Ectodermal cell (in vitro differentiated cells): ENCODE data around the gene ABCA8.
"Not testable (repeated sequence)": the region's sequence is repeated elsewhere in the genome, so short reads cannot be mapped to it uniquely, and the experiment has no call there.

ENCODE experiments used
- H3K27ac ChIP-seq: 2 replicates; pipeline ENCODE4 v1.7.0; 2013; ENCODE audit warnings: mild to moderate bottlenecking, low read depth, low read length; ENCODE audit not compliant: insufficient read depth, poor library complexity, severe bottlenecking
- H3K27me3 ChIP-seq: 2 replicates; pipeline ENCODE4 v1.7.0; 2013; ENCODE audit warnings: mild to moderate bottlenecking, low read length; ENCODE audit not compliant: insufficient read depth, control insufficient read depth, poor library complexity, severe bottlenecking
- H3K36me3 ChIP-seq: one replicate; pipeline ENCODE4 v1.7.0; 2013; ENCODE audit warnings: low read length; ENCODE audit not compliant: control insufficient read depth, insufficient read depth
- H3K4me1 ChIP-seq: one replicate; pipeline ENCODE4 v1.7.0; 2013; ENCODE audit warnings: low read length; ENCODE audit not compliant: control insufficient read depth, insufficient read depth
- H3K4me3 ChIP-seq: 2 replicates; pipeline ENCODE4 v1.7.0; 2013; ENCODE audit warnings: low read depth, low read length, control low read depth; ENCODE audit not compliant: insufficient read depth
- H3K9me3 ChIP-seq: 2 replicates; pipeline ENCODE4 v1.7.0; 2013; ENCODE audit warnings: mild to moderate bottlenecking, low read length, moderate library complexity; ENCODE audit not compliant: control insufficient read depth
- WGBS, 2 experiments: methylation state at CpG; one replicate each; pipeline ENCODE4 v1.1.7; 2013; ENCODE audit warnings: missing lambda C conversion rate in 2 of 2; 5-methylcytosine and 5-hydroxymethylcytosine counted together

Gene ABCA8

GRCh38 chr17:68961214-68961882 lies 6.2 kb upstream of the ABCA8 start:
- Histone ChIP-seq H3K36me3 (no peaks in the 10 kb centered on the region), H3K27ac (no peak overlapping the region), H3K4me1 (no peaks in the 10 kb centered on the region), H3K27me3 (no peaks in the 10 kb centered on the region), H3K9me3 (no peaks in the 10 kb centered on the region), H3K4me3 (no peak overlapping the region)
- 84 to 88% methylated on average over 9 of the region's 9 CpGs for WGBS, 2 experiments

- H3K27me3 ChIP-seq, H3K36me3 ChIP-seq, H3K27ac ChIP-seq, H3K4me3 ChIP-seq, H3K4me1 ChIP-seq, H3K9me3 ChIP-seq: not testable (repeated sequence)
- WGBS, 2 experiments: 94 to 96% methylated on average over 2 of the region's 2 CpGs
Measured at GRCh38 chr17:68959117-68959516, 3.9 kb upstream of the ABCA8 start.

GRCh38 chr17:68957944-68958343 lies 2.8 kb upstream of the ABCA8 start:
- Histone ChIP-seq H3K27ac (no peak overlapping the region), H3K36me3 (no peaks in the 10 kb centered on the region), H3K27me3 (no peaks in the 10 kb centered on the region), H3K4me3 (no peak overlapping the region), H3K9me3 (no peaks in the 10 kb centered on the region), H3K4me1 (no peaks in the 10 kb centered on the region)
- 88 to 93% methylated on average over 1 of the region's 1 CpG for WGBS, 2 experiments

GRCh38 chr17:68954146-68954896 lies 871 bp downstream of the ABCA8 start:
- Histone ChIP-seq H3K9me3 (no peaks in the 10 kb centered on the region), H3K4me1 (no peaks in the 10 kb centered on the region), H3K27ac (no peak overlapping the region), H3K27me3 (no peaks in the 10 kb centered on the region), H3K36me3 (no peaks in the 10 kb centered on the region), H3K4me3 (no peak overlapping the region)
- WGBS, 2 experiments: 92 to 100% methylated on average over 1 to 2 of the region's 4 CpGs

- H3K27me3 ChIP-seq: no peaks in the 10 kb centered on the region
- H3K4me3 ChIP-seq: no peak overlapping the region
- H3K9me3 ChIP-seq: no peaks in the 10 kb centered on the region
- no peaks in the 10 kb centered on the region for H3K36me3 ChIP-seq
- H3K27ac ChIP-seq: no peak overlapping the region
- no peaks in the 10 kb centered on the region for H3K4me1 ChIP-seq
- 96% methylated on average over 4 of the region's 4 CpGs for WGBS, 2 experiments
Measured at GRCh38 chr17:68953340-68953997, 1.7 kb downstream of the ABCA8 start.

GRCh38 chr17:68950725-68951124 lies 4.5 kb downstream of the ABCA8 start:
- 93% methylated on average over 4 of the region's 4 CpGs for WGBS, 2 experiments
- no peaks in the 10 kb centered on the region for H3K4me1 ChIP-seq
- no peaks in the 10 kb centered on the region for H3K9me3 ChIP-seq
- no peak overlapping the region for H3K4me3 ChIP-seq
- H3K27ac ChIP-seq: no peak overlapping the region
- H3K36me3 ChIP-seq: no peaks in the 10 kb centered on the region
- H3K27me3 ChIP-seq: no peaks in the 10 kb centered on the region

GRCh38 chr17:68947868-68948267 lies 7.3 kb downstream of the ABCA8 start:
- not testable (repeated sequence) for H3K36me3 ChIP-seq, H3K27ac ChIP-seq, H3K27me3 ChIP-seq, H3K4me3 ChIP-seq, H3K4me1 ChIP-seq, H3K9me3 ChIP-seq
- WGBS, 2 experiments: 86 to 100% methylated on average over 1 of the region's 1 CpG

- H3K27ac ChIP-seq: no peak overlapping the region
- H3K27me3 ChIP-seq: no peaks in the 10 kb centered on the region
- no peaks in the 10 kb centered on the region for H3K9me3 ChIP-seq
- H3K4me1 ChIP-seq: no peaks in the 10 kb centered on the region
- no peak overlapping the region for H3K4me3 ChIP-seq
- H3K36me3 ChIP-seq: no peaks in the 10 kb centered on the region
- WGBS, 2 experiments: 78 to 83% methylated on average over 6 of the region's 6 CpGs
Measured at GRCh38 chr17:68944435-68945035, 10.7 kb downstream of the ABCA8 start.

GRCh38 chr17:68943812-68944182 lies 11.4 kb downstream of the ABCA8 start:
- H3K27me3 ChIP-seq, H3K9me3 ChIP-seq, H3K4me3 ChIP-seq, H3K36me3 ChIP-seq, H3K27ac ChIP-seq, H3K4me1 ChIP-seq: not testable (repeated sequence)
- 93 to 100% methylated on average over 1 to 2 of the region's 2 CpGs for WGBS, 2 experiments

- H3K27ac ChIP-seq: no peak overlapping the region
- H3K4me3 ChIP-seq: no peak overlapping the region
- H3K9me3 ChIP-seq: no peaks in the 10 kb centered on the region
- H3K36me3 ChIP-seq: no peaks in the 10 kb centered on the region
- WGBS, 2 experiments: 89 to 93% methylated on average over 1 of the region's 4 CpGs
- no peaks in the 10 kb centered on the region for H3K27me3 ChIP-seq
- H3K4me1 ChIP-seq: no peaks in the 10 kb centered on the region
Measured at GRCh38 chr17:68943123-68943811, 11.9 kb downstream of the ABCA8 start.
